ENCODE data around the gene EFNA5.

EFNA5 gene

DNA sequence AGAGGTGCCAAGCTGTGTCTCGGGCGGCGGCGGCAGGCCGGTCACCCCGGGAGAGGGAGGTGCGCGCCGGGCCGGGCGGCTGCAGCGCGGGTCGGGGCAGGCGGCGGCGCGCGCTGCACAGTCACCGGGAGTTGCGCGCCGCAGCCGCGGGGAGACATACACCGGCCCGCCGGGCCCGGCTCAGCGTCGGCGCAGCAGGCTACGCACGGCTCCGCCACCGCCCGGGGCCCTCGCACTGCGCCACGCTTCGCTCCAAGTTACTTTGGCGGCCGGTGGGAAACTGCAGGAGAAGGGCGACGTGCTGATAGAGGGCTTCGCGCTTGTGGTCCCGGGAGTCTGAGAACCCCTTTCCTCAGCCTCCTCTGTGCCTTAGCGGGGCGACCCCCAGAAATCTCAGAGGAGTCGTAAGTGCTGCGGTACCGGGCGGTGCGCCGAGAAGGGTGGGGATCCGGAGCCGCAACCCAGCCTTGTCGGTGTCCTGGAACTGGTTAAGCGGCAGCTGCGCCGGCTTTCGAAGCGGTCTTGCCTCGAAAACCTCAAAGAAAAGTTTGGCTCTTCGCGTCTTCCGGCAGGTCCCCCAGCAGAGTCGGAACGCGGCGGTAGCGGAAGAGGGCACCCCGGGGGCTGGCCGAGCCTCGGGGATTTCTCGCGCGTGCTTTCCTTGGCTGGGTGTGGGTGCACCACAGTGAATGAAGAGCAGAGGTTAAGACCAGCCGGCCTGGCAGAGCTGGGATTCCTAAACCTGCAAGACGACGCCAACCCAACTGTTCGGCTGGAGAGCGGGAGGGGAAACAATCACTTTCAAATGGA is at the start of gene EFNA5:
Gene EFNA5 (minus strand): TSS at position 6 of the 810 bp plus-strand sequence.
- no peak for DNase-seq (ENCODE audit: low read depth, low spot score)
- Histone ChIP-seq H3K9me3 (ENCODE audit: low read depth, low read length) (no peaks in the 10 kb centered on the region), H3K4me3 (peak within 1 kb of the TSS; percentile 91), H3K9ac (ENCODE audit: insufficient read length) (peak within 1 kb of the TSS; percentile 74), H3K27ac (peak within 1 kb of the TSS; percentile 37; the same call in 1 of the 2 replicates), H3K36me3 (ENCODE audit: insufficient read depth, low read length) (no peaks in the 10 kb centered on the region)
- TF ChIP-seq POLR2AphosphoS5 (IDR thresholded peaks at IDR 0.05; ENCODE audit: borderline replicate concordance, low read depth, low read length) (no peak), EZH2 (IDR thresholded peaks at IDR 0.05) (no peak), FOXP2 (optimal IDR thresholded peaks at IDR 0.05; ENCODE audit: control extremely low read depth, extremely low read length, insufficient read depth) (no peak)

DNA sequence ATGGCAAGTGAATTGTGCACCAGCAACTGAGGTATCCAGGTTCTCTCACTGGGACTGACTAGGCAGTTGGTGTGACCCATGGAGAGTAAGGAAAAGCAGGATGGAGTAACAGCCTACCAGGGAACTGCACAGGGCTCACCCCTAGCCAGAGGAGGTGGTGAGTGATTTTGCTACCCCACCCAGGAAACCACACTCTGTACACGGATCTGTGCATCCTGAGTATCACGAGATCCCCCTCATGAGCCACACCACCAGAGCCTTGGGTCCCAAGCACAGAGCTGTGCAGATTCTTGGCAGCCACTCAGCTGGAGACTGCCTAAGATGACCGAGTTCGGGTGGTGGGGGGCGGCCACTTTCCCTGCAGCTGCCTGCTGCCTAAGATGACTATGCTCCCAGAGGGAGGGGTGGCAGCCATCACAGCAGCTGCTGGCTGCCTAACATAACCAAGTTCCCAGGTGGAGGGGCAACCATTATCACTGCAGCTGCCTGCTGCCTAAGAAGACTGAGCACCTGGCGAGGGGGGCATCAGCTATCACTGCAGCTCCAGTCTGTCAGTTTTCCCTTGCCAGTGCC is 48.4 kb upstream of the EFNA5 start:
- DNase-seq (ENCODE audit: low read depth, low spot score): no peak
- H3K9ac ChIP-seq (ENCODE audit: insufficient read length): no peak overlapping the region
- TF ChIP-seq EZH2 (IDR thresholded peaks at IDR 0.05) (no peak), FOXP2 (optimal IDR thresholded peaks at IDR 0.05; ENCODE audit: control extremely low read depth, extremely low read length, insufficient read depth) (no peak), POLR2AphosphoS5 (IDR thresholded peaks at IDR 0.05; ENCODE audit: borderline replicate concordance, low read depth, low read length) (no peak)

GRCh38 chr5:107717816-107718215 is 47.1 kb upstream of the EFNA5 start:
- Histone ChIP-seq H3K9ac (ENCODE audit: insufficient read length) (no peak overlapping the region), H3K27ac (no peak overlapping the region), H3K4me3 (no peak overlapping the region), H3K36me3 (ENCODE audit: insufficient read depth, low read length) (no peaks in the 10 kb centered on the region), H3K9me3 (ENCODE audit: low read depth, low read length) (no peaks in the 10 kb centered on the region; the same call in 1 of the 2 replicates)
- TF ChIP-seq FOXP2 (optimal IDR thresholded peaks at IDR 0.05; ENCODE audit: control extremely low read depth, extremely low read length, insufficient read depth): no peak
- TF ChIP-seq POLR2AphosphoS5 (IDR thresholded peaks at IDR 0.05; ENCODE audit: borderline replicate concordance, low read depth, low read length): no peak
- TF ChIP-seq EZH2 (IDR thresholded peaks at IDR 0.05): no peak
- DNase-seq (ENCODE audit: low read depth, low spot score): no peak

More for the DNA sequence above, 48.4 kb upstream of the EFNA5 start:
- H3K4me3 ChIP-seq: no peak overlapping the region
- H3K36me3 ChIP-seq (ENCODE audit: insufficient read depth, low read length): no peaks in the 10 kb centered on the region
- H3K9me3 ChIP-seq (ENCODE audit: low read depth, low read length): no peaks in the 10 kb centered on the region; the same call in 1 of the 2 replicates
- H3K27ac ChIP-seq: no peak overlapping the region

GRCh38 chr5:107713228-107713627 is 42.5 kb upstream of the EFNA5 start:
- H3K4me3 ChIP-seq: no peak overlapping the region
- H3K27ac ChIP-seq: no peak overlapping the region
- TF ChIP-seq POLR2AphosphoS5 (IDR thresholded peaks at IDR 0.05; ENCODE audit: borderline replicate concordance, low read depth, low read length): no peak
- TF ChIP-seq EZH2 (IDR thresholded peaks at IDR 0.05): no peak
- TF ChIP-seq FOXP2 (optimal IDR thresholded peaks at IDR 0.05; ENCODE audit: control extremely low read depth, extremely low read length, insufficient read depth): no peak
- DNase-seq (ENCODE audit: low read depth, low spot score): no peak
- no peaks in the 10 kb centered on the region for H3K9me3 ChIP-seq (ENCODE audit: low read depth, low read length)
- H3K36me3 ChIP-seq (ENCODE audit: insufficient read depth, low read length): no peaks in the 10 kb centered on the region
- no peak overlapping the region for H3K9ac ChIP-seq (ENCODE audit: insufficient read length)

DNA sequence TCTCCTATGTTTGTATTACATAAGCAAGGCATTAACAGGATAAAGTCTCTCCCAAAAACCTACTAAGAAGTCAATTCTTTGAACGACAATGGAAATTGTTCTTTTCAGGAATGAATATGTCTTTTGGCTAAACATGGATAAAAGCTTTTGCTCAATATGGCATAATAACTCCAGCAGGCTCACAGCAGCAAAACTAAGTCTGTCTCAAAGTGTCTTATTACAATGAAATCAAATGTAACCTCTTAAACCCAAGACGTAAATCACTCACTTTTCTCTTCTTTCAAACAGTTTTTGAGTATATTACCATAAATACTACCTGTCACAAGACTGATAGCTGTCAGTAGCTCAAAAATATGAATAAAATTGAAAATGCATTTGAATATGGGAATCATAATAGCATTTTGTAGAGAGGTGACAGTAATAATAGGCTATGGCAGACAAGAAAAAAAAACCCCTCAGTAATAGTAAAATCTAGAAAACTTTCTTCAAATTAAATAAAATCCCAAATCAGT is 41.7 kb upstream of the EFNA5 start:
- Histone ChIP-seq H3K36me3 (ENCODE audit: insufficient read depth, low read length) (no peaks in the 10 kb centered on the region), H3K9me3 (ENCODE audit: low read depth, low read length) (no peaks in the 10 kb centered on the region), H3K9ac (ENCODE audit: insufficient read length) (no peak overlapping the region), H3K4me3 (no peak overlapping the region), H3K27ac (no peak overlapping the region)
- no peak for DNase-seq (ENCODE audit: low read depth, low spot score)
- no peak for TF ChIP-seq FOXP2 (optimal IDR thresholded peaks at IDR 0.05; ENCODE audit: control extremely low read depth, extremely low read length, insufficient read depth)
- TF ChIP-seq POLR2AphosphoS5 (IDR thresholded peaks at IDR 0.05; ENCODE audit: borderline replicate concordance, low read depth, low read length): no peak
- no peak for TF ChIP-seq EZH2 (IDR thresholded peaks at IDR 0.05)

DNA sequence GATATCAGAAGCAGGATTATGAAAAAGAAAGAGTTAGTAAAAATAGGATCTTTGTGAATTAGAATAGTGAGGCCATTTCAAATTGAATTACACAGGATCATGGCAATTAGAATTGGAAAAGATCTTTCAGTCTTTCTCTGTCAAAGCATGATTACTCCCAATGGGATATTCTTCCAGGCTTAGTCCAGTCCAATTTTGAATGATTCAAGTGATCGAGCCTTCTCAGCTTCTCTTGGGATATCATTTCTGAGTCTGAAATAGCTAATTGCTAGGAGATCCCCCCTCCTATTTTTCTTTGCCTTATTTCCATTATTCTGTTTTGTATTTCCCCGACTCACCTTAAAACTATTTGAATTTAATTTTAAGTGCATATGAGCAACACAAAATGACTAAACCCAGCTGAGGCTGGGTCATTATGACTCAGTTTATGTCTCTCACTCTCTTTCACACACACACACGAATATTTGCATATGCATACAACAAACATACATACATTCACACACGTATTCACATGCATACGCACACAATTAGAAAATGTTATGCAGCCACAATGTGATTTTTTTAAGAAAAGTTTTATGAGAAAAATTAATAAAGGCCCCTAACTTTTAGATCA is 34.8 kb upstream of the EFNA5 start:
- TF ChIP-seq EZH2 (IDR thresholded peaks at IDR 0.05): no peak
- TF ChIP-seq FOXP2 (optimal IDR thresholded peaks at IDR 0.05; ENCODE audit: control extremely low read depth, extremely low read length, insufficient read depth): no peak
- no peak for TF ChIP-seq POLR2AphosphoS5 (IDR thresholded peaks at IDR 0.05; ENCODE audit: borderline replicate concordance, low read depth, low read length)
- Histone ChIP-seq H3K4me3 (no peak overlapping the region), H3K9me3 (ENCODE audit: low read depth, low read length) (no peaks in the 10 kb centered on the region), H3K36me3 (ENCODE audit: insufficient read depth, low read length) (no peaks in the 10 kb centered on the region), H3K9ac (ENCODE audit: insufficient read length) (no peak overlapping the region), H3K27ac (no peak overlapping the region)
- no peak for DNase-seq (ENCODE audit: low read depth, low spot score)

DNA sequence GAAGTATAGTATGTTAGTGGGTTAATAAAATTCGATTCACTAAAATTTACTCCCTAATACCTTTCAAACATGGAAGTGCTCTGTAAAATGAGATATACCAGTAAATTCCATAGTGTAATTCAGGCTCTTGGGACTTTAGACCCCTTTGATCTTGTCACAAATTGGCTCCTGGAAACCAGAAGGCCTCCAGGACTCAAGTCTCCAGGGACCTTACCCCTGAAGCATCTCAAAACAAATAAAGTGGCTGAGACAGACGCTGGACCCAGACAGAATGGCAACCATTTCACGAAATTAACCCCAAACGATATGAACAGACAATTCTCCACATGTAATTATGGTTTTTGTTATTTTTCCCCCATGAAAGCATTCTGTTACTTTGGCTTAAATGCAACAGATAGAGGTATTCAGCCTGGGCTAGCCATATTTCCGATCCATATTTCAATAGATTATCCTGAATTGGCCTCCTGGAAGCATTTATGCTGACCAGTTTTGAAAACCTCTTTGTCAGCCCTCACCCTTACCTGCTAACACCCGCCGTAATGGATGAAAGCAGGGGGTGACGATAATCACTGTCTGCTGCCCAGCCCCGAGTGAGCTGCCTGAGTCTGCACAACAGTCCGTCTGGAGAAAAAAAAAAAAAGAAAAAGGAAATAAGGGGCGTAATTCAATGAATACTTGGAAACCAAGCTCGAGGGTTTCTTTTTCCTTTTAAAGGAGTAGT is 34.1 kb upstream of the EFNA5 start:
- Histone ChIP-seq H3K9me3 (ENCODE audit: low read depth, low read length) (no peaks in the 10 kb centered on the region), H3K9ac (ENCODE audit: insufficient read length) (no peak overlapping the region), H3K27ac (no peak overlapping the region), H3K4me3 (no peak overlapping the region), H3K36me3 (ENCODE audit: insufficient read depth, low read length) (no peaks in the 10 kb centered on the region)
- TF ChIP-seq POLR2AphosphoS5 (IDR thresholded peaks at IDR 0.05; ENCODE audit: borderline replicate concordance, low read depth, low read length) (no peak), EZH2 (IDR thresholded peaks at IDR 0.05) (no peak), FOXP2 (optimal IDR thresholded peaks at IDR 0.05; ENCODE audit: control extremely low read depth, extremely low read length, insufficient read depth) (no peak)
- DNase-seq (ENCODE audit: low read depth, low spot score): no peak

Data from SK-N-MC (cell line).